LNCaP clone FGC (cell line): ENCODE data around the gene TNFRSF11A.

Experiments used
- DNase-seq: peaks from one replicate; pipeline ENCODE4 v3.0.0-alpha.2; 2011; ENCODE audit warnings: low read depth
- H3K4me3 ChIP-seq: 2 replicates; pipeline ENCODE4 v1.5.1; 2011; ENCODE audit warnings: mild to moderate bottlenecking, low read depth, low read length, control low read depth
- TF ChIP-seq, protein P1 (sequence below): IDR thresholded peaks from 2 replicates; pipeline ENCODE4 v1.5.1; 2012; ENCODE audit warnings: mild to moderate bottlenecking; ENCODE audit not compliant: control insufficient read depth, insufficient read depth; ENCODE audit errors: extremely low read depth

Gene TNFRSF11A

DNA sequence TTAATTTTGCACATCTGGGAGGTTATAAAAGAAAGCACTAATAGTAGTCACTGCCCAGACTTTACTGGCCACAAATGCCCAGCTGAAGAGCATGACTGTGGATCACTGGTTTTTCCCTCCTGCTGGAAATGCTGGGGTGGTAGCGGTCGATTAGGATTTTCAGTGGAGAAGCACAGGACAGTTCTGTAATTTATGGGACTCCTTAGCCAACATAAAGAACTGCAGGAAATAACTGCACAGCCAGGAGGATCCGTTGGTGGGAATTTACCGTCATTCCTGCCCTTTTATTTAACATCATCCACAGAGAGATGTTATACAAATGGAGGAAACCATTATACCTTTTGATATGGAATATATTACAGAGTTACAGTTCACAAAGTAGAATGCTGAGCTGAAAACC, 61.5 kb downstream of the TNFRSF11A start:
- no peak overlapping the region for H3K4me3 ChIP-seq
- TF ChIP-seq, protein P1, sequence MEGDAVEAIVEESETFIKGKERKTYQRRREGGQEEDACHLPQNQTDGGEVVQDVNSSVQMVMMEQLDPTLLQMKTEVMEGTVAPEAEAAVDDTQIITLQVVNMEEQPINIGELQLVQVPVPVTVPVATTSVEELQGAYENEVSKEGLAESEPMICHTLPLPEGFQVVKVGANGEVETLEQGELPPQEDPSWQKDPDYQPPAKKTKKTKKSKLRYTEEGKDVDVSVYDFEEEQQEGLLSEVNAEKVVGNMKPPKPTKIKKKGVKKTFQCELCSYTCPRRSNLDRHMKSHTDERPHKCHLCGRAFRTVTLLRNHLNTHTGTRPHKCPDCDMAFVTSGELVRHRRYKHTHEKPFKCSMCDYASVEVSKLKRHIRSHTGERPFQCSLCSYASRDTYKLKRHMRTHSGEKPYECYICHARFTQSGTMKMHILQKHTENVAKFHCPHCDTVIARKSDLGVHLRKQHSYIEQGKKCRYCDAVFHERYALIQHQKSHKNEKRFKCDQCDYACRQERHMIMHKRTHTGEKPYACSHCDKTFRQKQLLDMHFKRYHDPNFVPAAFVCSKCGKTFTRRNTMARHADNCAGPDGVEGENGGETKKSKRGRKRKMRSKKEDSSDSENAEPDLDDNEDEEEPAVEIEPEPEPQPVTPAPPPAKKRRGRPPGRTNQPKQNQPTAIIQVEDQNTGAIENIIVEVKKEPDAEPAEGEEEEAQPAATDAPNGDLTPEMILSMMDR, result no peak
- no peak for DNase-seq

DNA sequence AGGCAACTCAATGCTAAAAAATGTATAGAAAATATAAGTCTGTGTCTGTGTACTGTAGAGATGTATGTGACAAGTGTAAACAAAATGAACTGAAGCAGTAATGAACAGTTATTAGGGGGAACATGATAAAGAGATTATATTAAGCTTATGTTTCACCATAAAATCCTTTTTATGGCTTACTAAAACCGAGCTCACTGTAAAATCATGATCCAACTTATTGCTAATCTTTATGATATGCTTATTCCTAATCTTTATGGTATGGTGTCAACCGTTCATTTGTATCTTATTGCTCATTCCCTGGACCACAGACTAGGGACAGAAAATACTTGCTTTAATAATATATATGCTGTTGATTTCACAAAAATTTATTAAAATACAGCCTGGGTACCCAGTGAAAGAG, 62.1 kb downstream of the TNFRSF11A start:
- no peak overlapping the region for H3K4me3 ChIP-seq
- no peak for DNase-seq
- TF ChIP-seq, protein P1, result no peak

DNA sequence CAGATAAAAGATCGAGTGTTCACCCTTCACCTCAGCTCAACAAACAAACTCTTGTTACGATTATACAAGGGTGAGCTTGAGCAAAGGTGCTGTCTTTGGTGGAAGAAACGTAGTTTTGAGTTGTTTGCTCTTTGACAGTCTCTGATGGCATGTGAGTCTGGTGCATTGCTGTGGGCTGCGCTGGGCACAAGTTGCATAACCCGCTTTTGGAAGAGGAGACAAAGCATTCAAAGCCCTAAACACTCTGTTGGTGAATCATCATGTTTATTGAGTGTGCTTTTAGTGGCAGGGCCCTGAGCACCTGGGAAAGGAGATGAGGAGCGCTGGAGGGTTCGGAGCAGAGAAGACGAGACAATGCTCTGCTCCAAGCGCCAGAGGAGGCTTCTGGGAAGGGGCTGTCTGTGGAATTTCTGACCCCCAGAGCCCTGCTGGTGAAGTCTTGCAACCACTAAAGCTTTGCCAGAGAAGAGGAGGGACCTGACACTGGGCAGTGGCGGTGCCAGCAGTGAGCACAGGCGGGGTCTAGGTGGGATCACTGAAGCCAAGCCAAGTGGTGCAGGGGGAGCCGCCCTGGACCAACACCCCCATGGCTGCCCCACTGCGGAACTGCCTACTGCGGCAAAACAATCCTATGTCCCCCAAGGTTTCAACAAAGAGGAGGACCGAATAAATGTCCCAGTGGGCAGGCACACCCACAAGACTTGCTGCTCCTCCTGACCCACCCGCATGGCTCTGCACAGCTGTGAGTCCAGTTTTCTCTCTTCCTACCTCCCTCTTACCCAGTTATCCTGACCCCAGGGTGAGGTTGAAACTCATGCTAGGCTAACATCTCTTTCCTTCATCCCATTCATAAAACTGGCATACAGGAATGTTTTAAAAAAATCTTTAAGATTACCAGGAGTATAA, 64.0 kb downstream of the TNFRSF11A start:
- no peak overlapping the region for H3K4me3 ChIP-seq
- DNase-seq, result no peak
- TF ChIP-seq, protein P1, result no peak

DNA sequence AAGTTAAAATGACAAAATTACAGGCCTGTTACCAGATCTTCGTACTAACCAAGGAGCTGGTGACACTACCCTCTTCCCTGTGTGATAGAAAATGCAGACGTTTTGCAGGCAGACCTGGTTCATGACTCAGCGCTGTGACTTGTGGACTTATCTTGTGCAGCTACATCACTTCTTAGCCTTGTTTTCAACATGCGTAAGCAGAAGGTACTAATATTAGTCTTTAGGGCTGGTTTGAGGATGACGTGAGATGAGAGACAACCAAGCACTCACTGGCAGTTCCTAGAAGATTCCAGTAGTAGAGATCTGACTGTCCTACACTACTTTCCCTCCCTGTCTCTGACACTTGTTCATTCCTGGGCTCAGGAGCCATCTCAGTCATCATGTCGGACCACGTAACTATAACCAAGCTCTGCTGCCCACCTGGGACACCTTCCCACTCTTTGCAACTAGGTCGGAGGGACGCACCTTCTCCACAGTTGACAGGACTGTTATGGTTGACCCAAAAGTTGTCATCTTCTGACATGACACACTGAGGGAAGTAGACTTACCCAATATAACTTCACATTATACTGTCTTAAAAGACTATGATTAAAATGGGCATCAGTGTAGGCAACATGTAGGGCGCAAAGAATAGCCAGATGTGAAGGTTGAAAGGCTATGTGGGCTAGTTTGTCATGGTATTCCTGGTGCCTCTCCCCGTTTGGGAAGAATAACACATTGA, 64.8 kb downstream of the TNFRSF11A start:
- DNase-seq, result no peak
- H3K4me3 ChIP-seq, result no peak overlapping the region
- TF ChIP-seq, protein P1, result no peak

DNA sequence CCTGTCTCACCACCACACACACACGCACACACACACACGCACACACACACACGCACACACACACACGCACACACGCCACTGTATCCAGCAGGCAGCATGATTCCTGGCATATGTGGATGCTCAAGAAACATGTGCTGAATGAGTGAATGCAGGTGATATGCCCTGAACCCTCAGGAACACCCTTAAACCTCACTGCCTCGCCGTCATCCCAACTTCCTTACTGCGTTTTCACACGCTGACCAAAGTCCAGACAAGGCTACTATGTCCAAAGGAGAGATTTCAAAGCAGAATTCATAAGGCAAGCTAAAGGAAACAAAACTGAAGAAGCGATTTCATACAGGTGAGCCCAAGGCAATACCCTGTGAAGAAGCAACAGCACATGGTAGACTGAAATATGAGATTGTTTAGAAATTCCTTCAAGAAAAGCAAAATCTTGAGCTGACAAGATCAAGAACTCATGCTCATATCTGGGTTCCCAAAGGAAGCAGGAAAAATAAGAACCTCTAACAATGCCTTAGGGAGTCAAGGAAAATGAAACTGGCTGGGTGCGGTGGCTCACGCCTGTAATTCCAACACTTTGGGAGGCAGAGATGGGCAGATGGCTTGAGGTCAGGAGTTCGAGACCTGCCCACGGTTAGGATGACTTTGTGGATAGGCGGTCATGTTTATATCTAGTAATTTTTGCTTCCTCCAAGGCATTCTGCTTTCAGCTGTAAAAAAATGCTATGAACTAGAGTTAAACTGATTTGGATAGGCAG, 69.1 kb downstream of the TNFRSF11A start:
- H3K4me3 ChIP-seq, result no peak overlapping the region
- TF ChIP-seq, protein P1, result no peak
- DNase-seq, result no peak

DNA sequence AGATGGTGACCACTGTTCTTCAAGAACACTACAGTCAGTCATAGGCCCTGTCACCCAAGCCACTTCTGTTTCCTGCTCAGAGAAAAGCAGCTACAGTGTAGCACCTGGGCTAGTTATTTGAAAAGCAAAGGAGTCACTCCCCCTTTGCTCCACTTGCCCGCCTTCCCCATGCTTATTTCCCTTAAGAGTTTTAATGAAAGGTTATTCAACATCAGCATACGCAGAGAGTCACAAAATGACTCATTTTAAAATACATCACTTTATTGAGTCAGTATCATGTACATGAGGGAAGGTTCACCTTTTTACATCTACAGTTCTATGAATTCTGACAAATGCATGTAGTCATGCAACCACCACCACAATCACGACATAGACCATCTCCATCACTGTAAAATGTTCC, 71.3 kb downstream of the TNFRSF11A start:
- TF ChIP-seq, protein P1, result no peak
- no peak for DNase-seq
- H3K4me3 ChIP-seq, result no peak overlapping the region
